Muscle layer of colon (tissue), 2 donors: Measurements from ENCODE around the gene CTDP1.
"Not testable (repeated sequence)": the region's sequence is repeated elsewhere in the genome, so short reads cannot be mapped to it uniquely, and the experiment has no call there.

ENCODE experiments used
- H3K27ac ChIP-seq: one replicate; pipeline ENCODE4 v1.7.0; 2013; ENCODE audit warnings: low read depth, mild to moderate bottlenecking, low read length, moderate library complexity
- H3K27me3 ChIP-seq, 2 donors: one replicate each; pipeline ENCODE4 v1.7.0; 2013; ENCODE audit warnings: low read length in 2 of 2, mild to moderate bottlenecking in 2 of 2; ENCODE audit not compliant: insufficient read depth in 2 of 2, control insufficient read depth in 1 of 2
- H3K36me3 ChIP-seq: one replicate; pipeline ENCODE4 v1.7.0; 2013; ENCODE audit warnings: mild to moderate bottlenecking, low read length; ENCODE audit not compliant: insufficient read depth
- H3K4me1 ChIP-seq: one replicate; pipeline ENCODE4 v1.7.0; 2013; ENCODE audit warnings: mild to moderate bottlenecking, low read length; ENCODE audit not compliant: insufficient read depth
- H3K4me3 ChIP-seq, 2 donors: one replicate each; pipeline ENCODE4 v1.7.0; 2013; ENCODE audit warnings: low read length in 2 of 2, low read depth in 1 of 2, mild to moderate bottlenecking in 1 of 2, moderate library complexity in 1 of 2
- H3K9ac ChIP-seq: one replicate; pipeline ENCODE4 v1.7.0; 2013; ENCODE audit warnings: low read length
- H3K9me3 ChIP-seq: one replicate; pipeline ENCODE4 v1.7.0; 2013; ENCODE audit warnings: mild to moderate bottlenecking, low read length
- donor health status: abdominal sarcoma.
- donor health status: Adenocarcinoma of cecum.

Gene CTDP1

DNA sequence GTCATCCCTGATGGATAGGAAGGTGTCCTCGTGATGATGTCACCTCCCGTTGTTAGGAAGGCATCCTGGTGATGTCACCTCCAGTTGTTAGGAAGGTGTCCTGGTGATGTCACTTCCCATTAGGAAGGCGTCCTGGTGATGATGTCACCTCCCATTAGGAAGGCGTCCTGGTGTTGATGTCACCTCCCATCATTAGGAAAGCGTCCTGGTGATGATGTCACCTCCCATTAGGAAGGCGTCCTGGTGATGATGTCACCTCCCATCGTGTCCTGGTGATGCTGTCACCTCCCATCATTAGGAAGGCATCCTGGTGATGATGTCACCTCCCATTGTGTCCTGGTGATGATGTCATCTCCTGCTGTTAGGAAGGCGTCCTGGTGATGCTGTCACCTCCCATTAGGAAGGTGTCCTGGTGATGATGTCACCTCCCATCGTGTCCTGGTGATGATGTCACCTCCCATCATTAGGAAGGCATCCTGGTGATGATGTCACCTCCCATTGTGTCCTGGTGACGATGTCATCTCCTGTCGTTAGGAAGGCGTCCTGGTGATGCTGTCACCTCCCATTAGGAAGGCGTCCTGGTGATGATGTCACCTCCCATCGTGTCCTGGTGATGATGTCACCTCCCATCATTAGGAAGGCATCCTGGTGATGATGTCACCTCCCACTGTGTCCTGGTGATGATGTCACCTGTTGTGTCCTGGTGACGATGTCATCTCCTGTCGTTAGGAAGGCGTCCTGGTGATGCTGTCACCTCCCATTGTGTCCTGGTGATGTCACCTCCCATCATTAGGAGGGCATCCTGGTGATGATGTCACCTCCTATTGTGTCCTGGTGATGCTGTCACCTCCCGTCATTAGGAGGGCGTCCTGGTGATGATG is 40.1 kb downstream of the CTDP1 start:
- not testable (repeated sequence) for H3K4me3 ChIP-seq, H3K9ac ChIP-seq, H3K4me1 ChIP-seq, H3K27ac ChIP-seq, H3K27me3 ChIP-seq, H3K9me3 ChIP-seq
- peaks cover 37% of the 10 kb centered on the region for H3K36me3 ChIP-seq

DNA sequence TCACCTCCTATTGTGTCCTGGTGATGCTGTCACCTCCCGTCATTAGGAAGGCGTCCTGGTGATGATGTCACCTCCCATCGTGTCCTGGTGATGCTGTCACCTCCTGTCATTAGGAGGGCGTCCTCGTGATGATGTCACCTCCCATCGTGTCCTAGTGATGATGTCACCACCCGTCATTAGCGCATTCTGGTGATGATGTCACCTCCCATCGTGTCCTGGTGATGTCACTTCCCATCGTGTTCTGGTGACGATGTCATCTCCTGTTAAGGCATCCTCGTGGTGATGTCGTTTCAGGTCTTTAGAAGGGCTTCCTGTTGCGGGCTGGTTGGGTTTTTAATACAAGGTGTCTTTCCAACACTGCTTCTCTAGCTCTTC is 40.7 kb downstream of the CTDP1 start:
- Histone ChIP-seq H3K9me3 (no peaks in the 10 kb centered on the region), H3K36me3 (peaks cover 33% of the 10 kb centered on the region), H3K4me3 (no peak overlapping the region), H3K27me3 (no peaks in the 10 kb centered on the region), H3K9ac (no peak overlapping the region), H3K27ac (no peak overlapping the region), H3K4me1 (no peaks in the 10 kb centered on the region)

DNA sequence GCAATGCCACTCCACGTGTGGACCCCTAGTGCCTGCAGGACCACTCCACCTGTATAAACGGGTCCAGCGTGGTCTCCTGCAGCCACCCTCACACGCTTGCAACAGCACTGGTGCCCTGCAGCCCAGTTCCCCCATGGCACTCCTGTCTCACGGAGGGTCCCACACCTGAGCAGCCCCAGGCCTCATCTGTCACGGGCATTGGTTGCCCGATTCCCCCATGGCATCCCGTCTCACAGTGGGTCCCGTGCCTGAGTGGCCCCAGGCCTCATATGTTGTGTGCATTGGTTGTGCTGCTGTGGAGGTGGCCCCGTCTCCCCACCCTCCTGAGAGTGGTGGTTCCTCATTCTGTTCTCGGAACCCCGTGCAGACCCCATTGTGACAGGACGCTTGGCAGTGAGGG is 43.4 kb downstream of the CTDP1 start:
- Histone ChIP-seq H3K4me3 (no peak overlapping the region), H3K36me3 (peaks cover 24% of the 10 kb centered on the region), H3K27me3 (no peaks in the 10 kb centered on the region), H3K9me3 (no peaks in the 10 kb centered on the region), H3K27ac (no peak overlapping the region), H3K4me1 (no peaks in the 10 kb centered on the region), H3K9ac (no peak overlapping the region)

DNA sequence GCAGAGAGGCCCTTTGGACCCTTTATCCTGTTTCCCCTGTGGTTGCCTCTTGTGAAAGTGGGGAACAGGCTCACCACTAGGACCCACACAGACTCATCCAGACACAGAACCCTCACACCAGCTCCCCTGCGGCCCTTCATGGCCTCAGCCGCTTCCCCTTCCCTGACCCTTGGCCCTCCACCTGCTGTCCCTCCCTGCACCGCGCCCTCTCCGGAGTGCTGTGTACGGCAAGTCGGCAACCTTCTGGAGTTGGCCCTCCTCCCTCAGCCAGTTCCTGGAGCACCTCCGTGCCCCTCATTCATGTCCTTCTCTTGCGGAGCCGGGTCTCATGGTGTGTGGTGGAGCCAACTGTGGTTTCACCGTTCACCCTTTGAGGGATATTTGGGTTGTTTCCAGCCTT is 44.0 kb downstream of the CTDP1 start:
- no peaks in the 10 kb centered on the region for H3K27me3 ChIP-seq
- no peaks in the 10 kb centered on the region for H3K9me3 ChIP-seq
- peaks cover 24% of the 10 kb centered on the region for H3K36me3 ChIP-seq
- no peak overlapping the region for H3K4me3 ChIP-seq
- no peak overlapping the region for H3K27ac ChIP-seq
- no peak overlapping the region for H3K9ac ChIP-seq
- H3K4me1 ChIP-seq = no peaks in the 10 kb centered on the region

DNA sequence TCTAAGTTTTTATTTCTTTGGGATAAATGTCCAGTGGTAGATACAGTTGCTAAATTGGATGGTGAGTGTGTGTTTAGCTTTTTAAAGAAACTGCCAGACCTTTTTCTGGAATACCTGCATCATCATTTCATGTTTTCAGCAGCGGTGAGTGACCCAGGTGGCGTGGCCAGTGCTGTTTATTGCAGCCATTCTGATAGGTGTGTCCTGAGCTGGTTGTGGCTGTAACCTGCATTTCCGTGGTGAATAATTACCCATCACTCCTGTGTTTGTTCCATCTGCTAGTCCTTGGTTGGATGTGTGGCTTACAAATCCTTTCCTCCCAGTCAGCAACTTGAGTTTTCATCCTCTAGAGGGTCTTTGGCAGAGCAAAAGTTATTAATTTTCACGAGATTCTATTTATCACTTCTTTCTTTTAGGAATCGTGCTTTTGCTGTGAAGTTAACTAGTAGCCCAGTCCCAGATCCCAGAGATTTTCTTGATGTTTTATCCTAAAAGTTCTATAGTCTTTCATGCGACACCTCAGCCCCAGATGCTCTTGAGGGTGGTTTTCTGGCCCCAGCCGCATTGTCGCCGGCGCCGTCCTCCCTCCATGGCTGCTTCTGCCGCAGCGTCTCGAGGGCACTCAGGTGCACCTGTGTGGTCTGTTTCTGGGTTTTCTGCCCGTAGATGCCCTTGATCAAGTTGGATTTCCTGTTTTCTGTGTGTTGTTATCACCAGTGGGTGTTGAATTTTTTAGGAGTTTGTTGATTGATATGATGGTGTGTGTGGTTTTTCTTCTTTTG is 44.9 kb downstream of the CTDP1 start:
- Histone ChIP-seq H3K36me3 (peaks cover 33% of the 10 kb centered on the region), H3K9ac (no peak overlapping the region), H3K4me1 (no peaks in the 10 kb centered on the region), H3K9me3 (no peaks in the 10 kb centered on the region), H3K27me3 (no peaks in the 10 kb centered on the region), H3K4me3 (no peak overlapping the region), H3K27ac (no peak overlapping the region)

DNA sequence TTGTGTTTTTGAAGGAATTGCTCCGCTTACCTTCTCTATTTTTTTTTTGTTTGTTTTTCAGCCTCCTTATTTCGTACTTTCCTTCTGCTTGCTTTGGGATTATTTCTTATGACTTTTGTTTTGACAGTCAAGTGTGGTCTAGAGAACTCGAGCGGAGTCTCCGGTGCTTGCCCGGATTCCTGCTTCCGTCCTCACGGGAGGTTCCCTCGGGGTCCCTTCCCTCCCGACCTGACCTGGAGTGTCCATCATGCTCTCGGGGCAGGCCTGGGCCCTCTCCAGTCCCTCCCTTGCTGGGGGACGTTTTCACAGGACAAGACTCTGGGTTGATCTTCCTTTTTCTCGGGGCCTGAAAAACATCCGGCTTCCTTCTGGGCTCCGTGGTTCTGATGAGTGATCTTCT is 45.9 kb downstream of the CTDP1 start:
- Histone ChIP-seq H3K27me3 (no peaks in the 10 kb centered on the region), H3K4me3 (no peak overlapping the region), H3K9ac (no peak overlapping the region), H3K4me1 (no peaks in the 10 kb centered on the region), H3K27ac (no peak overlapping the region), H3K36me3 (peaks cover 31% of the 10 kb centered on the region), H3K9me3 (no peaks in the 10 kb centered on the region)

DNA sequence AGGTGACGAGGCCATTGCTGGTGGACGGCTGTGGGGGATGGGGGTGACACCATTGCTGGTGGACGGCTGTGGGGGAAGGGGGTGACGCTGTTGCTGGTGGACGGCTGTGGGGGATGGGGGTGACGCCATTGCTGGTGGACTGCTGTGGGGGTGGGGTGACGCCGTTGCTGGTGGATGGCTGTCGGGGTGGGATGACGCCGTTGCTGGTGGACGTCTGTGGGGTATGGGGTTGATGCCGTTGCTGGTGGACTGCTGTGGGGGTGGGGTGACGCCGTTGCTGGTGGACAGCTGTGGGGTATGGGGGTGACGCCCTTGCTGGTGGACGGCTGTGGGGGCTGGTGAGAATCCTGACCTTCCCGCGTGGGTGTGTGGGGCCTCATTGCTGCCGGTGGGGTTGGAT is 47.1 kb downstream of the CTDP1 start:
- H3K9ac ChIP-seq = no peak overlapping the region
- no peak overlapping the region for H3K4me3 ChIP-seq
- no peaks in the 10 kb centered on the region for H3K4me1 ChIP-seq
- peaks cover 34% of the 10 kb centered on the region for H3K36me3 ChIP-seq
- H3K27ac ChIP-seq = no peak overlapping the region
- H3K9me3 ChIP-seq = no peaks in the 10 kb centered on the region
- no peaks in the 10 kb centered on the region for H3K27me3 ChIP-seq

DNA sequence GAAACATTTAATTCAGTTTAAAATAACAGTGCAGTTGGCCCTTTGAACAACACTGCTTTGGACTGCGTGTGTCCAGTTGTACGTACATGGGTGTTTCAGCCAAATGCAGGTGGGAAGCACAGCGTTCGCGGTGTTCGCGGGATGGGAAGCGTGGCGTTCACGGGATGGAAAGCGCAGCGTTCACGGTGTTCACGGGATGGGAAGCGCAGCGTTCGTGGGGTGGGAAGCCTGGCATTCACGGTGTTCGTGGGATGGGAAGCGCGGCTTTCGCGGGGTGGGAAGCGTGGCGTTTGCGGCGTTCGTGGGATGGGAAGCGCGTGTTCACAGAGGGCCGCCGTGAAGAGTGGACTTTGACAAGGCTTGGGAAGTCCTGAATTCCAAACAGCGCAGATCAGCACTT is 47.6 kb downstream of the CTDP1 start:
- H3K9me3 ChIP-seq = no peaks in the 10 kb centered on the region
- no peaks in the 10 kb centered on the region for H3K4me1 ChIP-seq
- H3K36me3 ChIP-seq = peaks cover 38% of the 10 kb centered on the region
- H3K9ac ChIP-seq = no peak overlapping the region
- no peaks in the 10 kb centered on the region for H3K27me3 ChIP-seq
- H3K4me3 ChIP-seq = no peak overlapping the region
- no peak overlapping the region for H3K27ac ChIP-seq

DNA sequence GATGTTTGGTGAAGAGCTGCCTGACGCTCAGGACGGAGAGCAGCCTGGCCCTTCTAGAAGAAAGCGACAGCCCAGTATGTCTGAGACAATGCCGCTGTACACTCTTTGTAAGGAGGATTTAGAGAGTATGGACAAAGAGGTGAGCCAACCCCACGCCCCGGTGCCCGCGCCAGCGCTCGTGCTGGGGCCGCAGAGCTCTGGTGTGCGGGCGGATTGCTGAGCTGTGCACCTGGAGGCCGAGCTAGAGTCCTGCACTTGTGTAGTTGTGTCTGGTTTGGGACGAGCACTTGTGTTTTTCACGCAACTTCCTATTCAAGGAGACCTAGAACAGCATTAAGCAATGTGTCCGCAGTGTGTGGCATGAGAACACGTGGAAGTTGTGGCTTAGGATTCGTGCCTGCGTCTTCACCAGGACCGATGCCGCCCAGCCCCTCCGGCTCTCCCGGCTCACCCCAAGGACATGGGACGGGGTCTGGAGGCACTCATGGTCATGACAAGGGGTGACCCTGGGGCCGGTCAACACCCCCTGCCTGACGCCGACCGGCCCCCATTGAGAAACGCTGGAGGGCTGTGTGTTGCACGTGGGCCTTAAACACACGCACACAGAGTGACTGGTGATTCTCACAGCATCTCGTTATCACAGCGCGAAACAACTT is 49.5 kb downstream of the CTDP1 start:
- no peaks in the 10 kb centered on the region for H3K4me1 ChIP-seq
- no peak overlapping the region for H3K4me3 ChIP-seq
- H3K9me3 ChIP-seq = no peaks in the 10 kb centered on the region
- H3K9ac ChIP-seq = no peak overlapping the region
- peaks cover 32% of the 10 kb centered on the region for H3K36me3 ChIP-seq
- no peak overlapping the region for H3K27ac ChIP-seq
- no peaks in the 10 kb centered on the region for H3K27me3 ChIP-seq

DNA sequence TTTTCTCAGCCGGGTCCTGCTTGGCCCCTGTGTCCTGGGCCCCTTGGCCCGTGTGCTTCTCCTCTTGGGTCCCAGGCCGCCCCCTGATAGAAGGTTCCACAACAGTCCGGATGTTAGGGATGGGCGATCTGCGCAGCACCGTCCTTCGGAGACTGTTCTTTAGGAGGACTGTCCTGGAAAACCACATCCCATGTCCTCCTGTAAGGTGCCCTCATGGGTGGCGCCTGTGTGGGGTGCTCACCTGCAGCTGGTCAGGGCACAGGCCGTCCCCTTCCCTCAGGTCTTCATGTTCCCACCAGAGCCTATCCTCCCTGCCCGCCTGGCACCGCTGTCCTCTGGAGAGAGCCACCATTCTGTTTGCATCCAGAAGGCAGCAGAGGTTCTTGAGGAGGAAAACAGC is 50.0 kb downstream of the CTDP1 start:
- Histone ChIP-seq H3K27ac (no peak overlapping the region), H3K4me3 (no peak overlapping the region), H3K9me3 (no peaks in the 10 kb centered on the region), H3K27me3 (no peaks in the 10 kb centered on the region), H3K9ac (no peak overlapping the region), H3K4me1 (no peaks in the 10 kb centered on the region), H3K36me3 (peaks cover 32% of the 10 kb centered on the region)

DNA sequence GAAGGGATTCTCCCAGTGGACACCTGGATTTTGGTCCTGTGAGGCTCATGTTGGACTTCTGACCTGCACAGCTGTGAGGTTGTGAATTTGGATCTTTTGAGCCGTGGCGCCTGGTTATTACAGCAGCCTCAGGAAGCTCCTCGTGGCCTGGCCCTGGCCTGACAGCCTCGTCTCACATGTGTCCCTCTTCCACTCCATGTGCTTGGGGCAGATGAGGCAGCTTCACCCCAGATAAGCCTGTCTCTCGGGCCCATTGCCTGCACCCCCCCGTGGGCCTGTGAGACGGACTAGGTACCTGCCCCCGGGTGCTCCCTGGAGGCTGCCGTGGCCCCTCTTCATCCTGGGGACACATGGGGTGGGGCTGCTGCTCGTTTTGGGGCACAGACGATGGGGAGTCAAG is 51.2 kb downstream of the CTDP1 start:
- Histone ChIP-seq H3K27me3 (no peaks in the 10 kb centered on the region), H3K36me3 (peaks cover 32% of the 10 kb centered on the region), H3K4me1 (no peaks in the 10 kb centered on the region), H3K9ac (no peak overlapping the region), H3K27ac (no peak overlapping the region), H3K9me3 (no peaks in the 10 kb centered on the region), H3K4me3 (no peak overlapping the region)
